ENCODE data around the gene TNF.

TNF gene

DNA sequence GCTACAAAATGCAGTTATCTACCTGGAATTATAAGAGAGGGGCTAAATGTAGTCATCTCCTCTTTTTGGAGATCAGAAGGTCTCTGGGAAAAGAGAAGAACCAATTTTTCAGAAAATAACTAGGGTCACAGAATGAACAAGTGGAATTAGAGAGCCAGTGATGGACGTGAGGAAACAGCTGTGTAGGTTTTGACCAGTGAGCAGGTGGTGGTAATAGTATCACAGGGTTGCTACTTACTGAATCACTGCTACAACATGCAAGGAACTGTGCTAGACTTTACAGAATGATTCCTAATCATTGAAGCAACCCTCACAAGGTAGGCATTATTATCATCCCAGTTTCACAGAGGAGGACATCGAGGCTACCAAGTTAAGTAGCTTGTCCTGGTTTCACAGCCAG, 30.7 kb upstream of the TNF start:
- H3K4me3 ChIP-seq (replicated peaks; ENCODE audit: low read depth, low read length): no peak overlapping the region
- no peak for DNase-seq (ENCODE audit: low read depth)
- TF ChIP-seq, protein P1, sequence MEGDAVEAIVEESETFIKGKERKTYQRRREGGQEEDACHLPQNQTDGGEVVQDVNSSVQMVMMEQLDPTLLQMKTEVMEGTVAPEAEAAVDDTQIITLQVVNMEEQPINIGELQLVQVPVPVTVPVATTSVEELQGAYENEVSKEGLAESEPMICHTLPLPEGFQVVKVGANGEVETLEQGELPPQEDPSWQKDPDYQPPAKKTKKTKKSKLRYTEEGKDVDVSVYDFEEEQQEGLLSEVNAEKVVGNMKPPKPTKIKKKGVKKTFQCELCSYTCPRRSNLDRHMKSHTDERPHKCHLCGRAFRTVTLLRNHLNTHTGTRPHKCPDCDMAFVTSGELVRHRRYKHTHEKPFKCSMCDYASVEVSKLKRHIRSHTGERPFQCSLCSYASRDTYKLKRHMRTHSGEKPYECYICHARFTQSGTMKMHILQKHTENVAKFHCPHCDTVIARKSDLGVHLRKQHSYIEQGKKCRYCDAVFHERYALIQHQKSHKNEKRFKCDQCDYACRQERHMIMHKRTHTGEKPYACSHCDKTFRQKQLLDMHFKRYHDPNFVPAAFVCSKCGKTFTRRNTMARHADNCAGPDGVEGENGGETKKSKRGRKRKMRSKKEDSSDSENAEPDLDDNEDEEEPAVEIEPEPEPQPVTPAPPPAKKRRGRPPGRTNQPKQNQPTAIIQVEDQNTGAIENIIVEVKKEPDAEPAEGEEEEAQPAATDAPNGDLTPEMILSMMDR (IDR thresholded peaks at IDR 0.05; ENCODE audit: low read length, missing control alignments): no peak

DNA sequence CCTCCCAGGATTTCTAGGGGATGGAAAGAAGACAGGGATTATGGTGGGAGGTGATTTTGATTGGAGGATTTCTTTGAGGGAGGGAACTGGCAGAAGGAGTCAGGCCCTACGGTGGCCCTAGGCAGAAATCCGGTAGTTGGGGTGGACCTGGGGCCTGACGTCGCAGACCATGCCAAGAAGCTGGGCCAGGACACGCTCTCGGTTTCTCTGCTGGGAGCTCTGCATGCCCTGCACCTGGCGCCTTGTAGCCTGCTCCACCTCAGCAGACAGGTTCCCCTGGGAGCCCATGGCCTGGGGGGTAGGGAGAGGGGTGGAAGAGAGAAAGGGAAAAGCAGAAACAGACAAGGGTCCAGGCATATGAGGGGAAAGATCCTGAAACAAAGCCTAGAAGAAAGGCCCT, 30.1 kb upstream of the TNF start:
- TF ChIP-seq, protein P1 (IDR thresholded peaks at IDR 0.05; ENCODE audit: low read length, missing control alignments): no peak
- no peak overlapping the region for H3K4me3 ChIP-seq (replicated peaks; ENCODE audit: low read depth, low read length)
- DNase-seq (ENCODE audit: low read depth): no peak

DNA sequence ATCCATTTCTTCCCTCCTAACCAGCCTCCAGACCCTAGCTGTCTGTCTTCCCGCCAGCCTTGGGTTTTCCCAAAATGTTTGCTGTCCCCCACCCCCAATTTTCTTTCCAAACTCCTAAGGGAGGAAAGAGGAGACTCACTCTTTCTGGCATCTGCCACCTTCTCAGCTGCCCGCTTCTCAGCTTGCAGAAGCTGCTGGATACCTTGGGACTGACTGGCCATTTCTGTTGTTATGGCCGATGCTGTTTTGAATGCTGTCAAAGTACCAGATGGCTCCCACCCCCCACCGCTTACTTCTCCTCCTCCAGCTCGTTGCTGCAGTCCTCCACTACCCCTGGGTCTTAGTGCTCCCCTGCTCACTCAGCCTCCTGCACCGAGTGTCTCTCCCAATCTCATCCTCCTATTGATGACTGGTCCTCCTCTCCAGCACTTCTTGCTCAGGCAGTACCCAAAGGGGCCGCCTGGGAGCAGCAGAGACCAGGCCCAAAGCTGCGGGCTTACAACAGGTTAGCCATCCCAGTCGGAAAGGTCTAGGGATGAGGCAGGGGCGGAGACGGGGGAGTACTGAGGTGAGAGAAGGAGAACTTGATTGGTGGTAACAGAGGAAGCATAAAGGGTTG, 28.9 kb upstream of the TNF start, which contains the start of gene ATP6V1G2:
Gene ATP6V1G2 (minus strand): TSS at position 270 of the 619 bp plus-strand sequence. CDS start 49 bp downstream, at position 221.
- TF ChIP-seq, protein P1 (IDR thresholded peaks at IDR 0.05; ENCODE audit: low read length, missing control alignments): no peak
- DNase-seq (ENCODE audit: low read depth): peak; percentile 93
- peak within 1 kb of the TSS; percentile 61 for H3K4me3 ChIP-seq (replicated peaks; ENCODE audit: low read depth, low read length)

DNA sequence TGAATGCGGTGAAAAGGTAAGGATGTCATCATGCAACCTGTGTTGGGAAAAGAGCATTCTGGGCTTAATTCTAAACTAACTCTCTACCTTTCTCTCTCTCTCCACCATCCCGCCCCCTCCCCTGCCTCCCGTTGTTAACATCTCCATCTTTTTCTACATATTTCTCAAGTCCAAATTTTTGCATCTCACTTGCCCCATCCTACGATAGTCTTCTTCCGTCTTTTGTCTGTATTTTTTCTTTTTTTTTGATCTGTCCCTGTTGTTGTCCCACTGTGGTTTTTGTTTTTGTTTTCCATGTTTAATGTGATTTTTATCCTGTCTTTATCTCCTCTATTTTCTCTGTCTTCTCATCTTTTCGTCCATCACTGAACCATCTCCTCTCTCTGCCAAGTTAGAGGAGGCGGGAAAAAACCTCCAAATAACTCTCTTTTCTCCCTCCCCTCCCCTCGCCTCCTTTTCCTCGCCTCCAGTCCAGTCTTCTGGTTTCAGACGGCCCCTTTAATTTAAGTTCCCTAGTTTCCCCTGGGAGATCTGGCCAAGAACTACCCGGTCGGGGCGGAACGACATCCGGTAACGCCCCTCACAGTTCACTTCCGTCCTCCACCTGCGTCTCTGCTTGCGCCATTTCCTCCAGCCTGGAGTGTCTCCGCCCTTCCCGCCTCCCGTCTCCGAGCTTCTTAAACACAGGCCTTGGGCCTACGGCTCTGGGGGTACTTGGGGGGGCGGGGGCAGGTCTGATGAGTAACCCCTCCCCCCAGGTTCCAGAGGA, 28.2 kb upstream of the TNF start, which contains the start of gene NFKBIL1:
Gene NFKBIL1 (plus strand): TSS at position 651 of the 769 bp plus-strand sequence. CDS start 87 bp downstream, at position 738.
- peak; percentile 99 for DNase-seq (ENCODE audit: low read depth)
- H3K4me3 ChIP-seq (replicated peaks; ENCODE audit: low read depth, low read length): peak within 1 kb of the TSS; percentile 61
- TF ChIP-seq, protein P1 (IDR thresholded peaks at IDR 0.05; ENCODE audit: low read length, missing control alignments): no peak

DNA sequence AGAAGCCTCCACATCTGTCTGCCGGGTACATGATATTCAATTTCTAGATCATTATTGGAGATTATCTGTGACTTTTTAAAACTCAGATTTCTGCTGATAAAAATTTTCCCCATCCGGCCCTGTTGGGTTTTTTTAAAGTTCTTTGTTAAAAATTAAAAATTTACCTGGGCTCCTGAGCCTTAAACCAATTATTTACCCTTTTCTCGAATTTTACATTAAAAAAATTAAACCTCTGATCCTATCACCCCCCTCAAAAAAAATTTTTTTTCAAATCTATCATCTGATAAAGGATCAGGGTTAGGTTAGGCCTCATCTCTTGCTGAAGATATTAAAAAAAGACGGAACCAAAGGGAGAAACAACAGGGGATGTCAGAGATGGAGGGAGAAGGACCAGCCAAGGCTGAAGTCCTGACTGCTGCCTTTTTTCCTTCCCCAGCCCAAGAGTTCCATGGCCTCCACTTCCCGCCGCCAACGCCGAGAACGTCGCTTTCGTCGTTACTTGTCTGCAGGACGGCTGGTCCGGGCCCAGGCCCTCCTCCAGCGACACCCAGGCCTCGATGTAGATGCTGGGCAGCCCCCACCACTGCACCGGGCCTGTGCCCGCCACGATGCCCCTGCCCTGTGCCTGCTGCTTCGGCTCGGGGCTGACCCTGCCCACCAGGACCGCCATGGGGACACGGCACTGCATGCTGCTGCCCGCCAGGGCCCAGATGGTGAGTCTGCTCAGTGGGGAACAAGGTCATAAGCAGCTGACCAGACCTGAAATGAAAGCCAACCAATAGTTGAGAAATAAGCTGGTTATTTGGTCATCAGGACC, 27.4 kb upstream of the TNF start:
- H3K4me3 ChIP-seq (replicated peaks; ENCODE audit: low read depth, low read length): peak overlapping the region; percentile 61
- no peak for DNase-seq (ENCODE audit: low read depth)
- TF ChIP-seq, protein P1 (IDR thresholded peaks at IDR 0.05; ENCODE audit: low read length, missing control alignments): no peak

DNA sequence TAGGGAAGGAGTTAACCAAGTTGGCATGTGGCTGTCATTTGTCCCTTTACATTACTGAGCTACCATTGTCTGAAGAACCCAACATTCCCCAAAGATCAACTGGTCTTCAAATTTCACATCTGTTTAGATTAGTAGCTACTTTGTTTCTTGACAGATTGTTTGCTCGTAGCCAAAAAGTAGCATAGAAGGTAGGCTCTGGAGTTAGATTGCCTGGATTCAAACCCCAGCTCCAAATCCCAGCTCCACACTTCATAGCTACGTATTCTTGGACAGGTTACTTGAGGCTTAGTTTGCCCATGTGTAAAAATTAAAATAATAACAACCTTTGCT, 26.9 kb upstream of the TNF start:
- TF ChIP-seq, protein P1 (IDR thresholded peaks at IDR 0.05; ENCODE audit: low read length, missing control alignments): no peak
- no peak for DNase-seq (ENCODE audit: low read depth)
- H3K4me3 ChIP-seq (replicated peaks; ENCODE audit: low read depth, low read length): peak overlapping the region; percentile 61

All from fibroblast of pulmonary artery (primary cell).